GM19240 (cell line): Measurements from ENCODE around the gene ACAA1.

Experiments
- DNase-seq: peaks from one replicate; pipeline ENCODE4 v3.0.0; 2011; ENCODE audit warnings: low spot score; ENCODE audit not compliant: insufficient read length

ACAA1 gene

GRCh38 chr3:38119821-38120692, 16.9 kb downstream of the ACAA1 start:
- no peak for DNase-seq

- DNase-seq = no peak
These were observed 17.7 kb downstream of the ACAA1 start for GRCh38 chr3:38119248-38119544.

GRCh38 chr3:38118421-38119247, 18.3 kb downstream of the ACAA1 start:
- DNase-seq = no peak

GRCh38 chr3:38117748-38118420, 19.0 kb downstream of the ACAA1 start:
- peak; percentile 85 for DNase-seq

- no peak for DNase-seq
These were observed 19.7 kb downstream of the ACAA1 start for GRCh38 chr3:38117163-38117716.

GRCh38 chr3:38116471-38117162, 20.3 kb downstream of the ACAA1 start:
- DNase-seq = no peak

- no peak for DNase-seq
These were observed 21.1 kb downstream of the ACAA1 start for GRCh38 chr3:38115645-38116427.

- no peak for DNase-seq
These were observed 21.9 kb downstream of the ACAA1 start for GRCh38 chr3:38114875-38115644.

GRCh38 chr3:38114052-38114874, 22.7 kb downstream of the ACAA1 start:
- no peak for DNase-seq

- DNase-seq = no peak
These were observed 24.6 kb downstream of the ACAA1 start for GRCh38 chr3:38112378-38112761.

GRCh38 chr3:38111696-38112377, 25.1 kb downstream of the ACAA1 start:
- DNase-seq = no peak

GRCh38 chr3:38111201-38111600, 25.7 kb downstream of the ACAA1 start:
- no peak for DNase-seq

GRCh38 chr3:38110314-38111050, 26.4 kb downstream of the ACAA1 start:
- no peak for DNase-seq

GRCh38 chr3:38109580-38110313, 27.2 kb downstream of the ACAA1 start:
- DNase-seq = no peak

- no peak for DNase-seq
These were observed 28.0 kb downstream of the ACAA1 start for GRCh38 chr3:38108649-38109579.
